GM21381 (cell line): Measurements from ENCODE around the gene HOXC6.
"Not testable (repeated sequence)": the region's sequence is repeated elsewhere in the genome, so short reads cannot be mapped to it uniquely, and the experiment has no call there.

Experiments used
- ATAC-seq: cut with Tn5 transposase; IDR thresholded peaks from one replicate; pipeline ENCODE4 v1.9.1; 2021; ENCODE audit warnings: mild to moderate bottlenecking, moderate library complexity; ENCODE audit not compliant: unreplicated experiment

The HOXC6 gene

DNA sequence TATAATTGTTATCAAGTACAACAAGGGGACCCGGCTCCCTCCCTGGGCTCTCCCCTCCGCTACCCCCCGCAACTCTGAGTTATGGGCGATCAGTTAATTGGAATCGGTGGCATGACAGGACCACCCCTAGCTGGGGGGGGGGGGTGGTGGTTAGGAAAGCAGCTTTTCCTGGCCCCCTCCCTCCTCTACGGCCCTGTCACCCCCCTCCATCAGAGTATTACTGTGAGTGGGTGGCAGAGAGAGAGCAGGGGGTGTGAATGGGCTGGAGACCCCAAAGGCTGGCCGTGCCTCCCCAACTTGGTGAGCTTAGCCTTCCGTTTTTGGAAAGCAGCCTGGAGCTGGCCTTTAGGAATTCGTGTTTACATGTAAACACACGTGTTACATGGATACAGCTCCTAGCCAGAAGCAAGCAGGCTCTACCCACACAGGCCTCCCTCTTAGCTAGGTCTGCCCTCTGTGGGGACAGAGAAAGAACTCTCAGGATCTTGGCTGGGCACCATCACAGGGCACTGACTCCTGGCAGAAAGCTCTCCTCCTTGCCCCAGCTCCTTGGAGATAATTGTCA is 24.3 kb downstream of the HOXC6 start:
- ATAC-seq, result no peak

DNA sequence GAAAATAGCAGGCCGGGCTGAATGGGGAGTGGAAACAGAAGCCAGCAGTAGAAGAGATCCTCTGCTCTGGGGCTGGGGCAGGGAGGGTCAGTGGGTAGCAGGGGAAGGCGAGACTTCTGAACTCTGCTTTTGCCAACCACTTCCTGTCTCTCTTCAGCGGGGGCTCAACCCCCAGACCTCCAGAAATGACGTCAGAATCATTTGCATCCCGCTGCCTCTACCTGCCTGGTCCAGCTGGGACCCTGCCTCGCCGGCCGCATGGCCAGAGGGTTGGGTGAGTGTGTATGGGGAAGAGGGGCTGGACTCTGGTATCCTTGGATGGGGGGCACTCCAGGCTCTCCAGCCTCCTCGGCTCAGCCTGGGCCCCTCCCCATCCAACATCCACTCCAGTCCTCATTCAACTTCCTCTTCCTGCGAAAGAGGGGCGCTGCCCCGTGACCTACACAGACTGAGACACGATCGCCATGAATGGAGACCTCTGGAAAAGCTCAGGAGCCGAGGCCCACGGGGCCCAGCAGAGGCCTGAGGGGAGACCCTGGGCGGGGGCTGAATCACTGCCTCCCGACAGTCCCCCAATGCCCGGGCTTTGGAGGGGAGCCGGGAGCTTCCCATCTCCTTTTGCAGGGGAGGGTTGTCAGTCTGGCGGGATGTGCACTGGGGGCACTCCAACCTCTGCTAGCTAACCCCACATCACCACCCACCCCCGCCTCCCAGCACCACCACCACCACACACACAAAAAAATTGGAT is 24.9 kb downstream of the HOXC6 start:
- ATAC-seq, result peak; percentile 64

DNA sequence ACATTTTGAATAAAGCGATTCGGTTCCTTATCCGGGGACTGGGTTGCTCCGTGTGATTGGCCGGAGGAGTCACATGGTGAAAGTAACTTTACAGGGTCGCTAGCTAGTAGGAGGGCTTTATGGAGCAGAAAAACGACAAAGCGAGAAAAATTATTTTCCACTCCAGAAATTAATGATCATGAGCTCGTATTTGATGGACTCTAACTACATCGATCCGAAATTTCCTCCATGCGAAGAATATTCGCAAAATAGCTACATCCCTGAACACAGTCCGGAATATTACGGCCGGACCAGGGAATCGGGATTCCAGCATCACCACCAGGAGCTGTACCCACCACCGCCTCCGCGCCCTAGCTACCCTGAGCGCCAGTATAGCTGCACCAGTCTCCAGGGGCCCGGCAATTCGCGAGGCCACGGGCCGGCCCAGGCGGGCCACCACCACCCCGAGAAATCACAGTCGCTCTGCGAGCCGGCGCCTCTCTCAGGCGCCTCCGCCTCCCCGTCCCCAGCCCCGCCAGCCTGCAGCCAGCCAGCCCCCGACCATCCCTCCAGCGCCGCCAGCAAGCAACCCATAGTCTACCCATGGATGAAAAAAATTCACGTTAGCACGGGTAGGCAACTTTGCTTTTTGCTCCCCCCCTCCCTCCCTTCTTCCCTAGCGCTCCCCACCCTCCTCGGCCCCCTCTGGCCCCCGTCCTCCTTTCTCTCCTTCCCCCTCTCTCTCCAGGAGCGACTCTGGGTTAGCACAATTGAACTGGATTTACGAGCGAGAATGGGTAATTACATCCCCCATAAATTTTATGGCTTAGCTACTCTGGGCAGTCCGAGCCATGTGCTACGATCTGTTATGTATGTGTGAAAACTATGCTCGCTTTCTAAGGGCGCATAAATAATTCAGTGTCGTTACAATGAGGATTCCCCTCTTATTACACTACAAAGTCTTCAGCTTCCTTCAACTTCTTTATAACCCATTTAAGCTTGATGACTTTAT is 25.8 kb downstream of the HOXC6 start, which contains the start of gene HOXC4:
TSS of gene HOXC4 (plus strand) at position 85 of the 991 bp plus-strand sequence. CDS start at position 173, 88 bp downstream.
- no peak for ATAC-seq

DNA sequence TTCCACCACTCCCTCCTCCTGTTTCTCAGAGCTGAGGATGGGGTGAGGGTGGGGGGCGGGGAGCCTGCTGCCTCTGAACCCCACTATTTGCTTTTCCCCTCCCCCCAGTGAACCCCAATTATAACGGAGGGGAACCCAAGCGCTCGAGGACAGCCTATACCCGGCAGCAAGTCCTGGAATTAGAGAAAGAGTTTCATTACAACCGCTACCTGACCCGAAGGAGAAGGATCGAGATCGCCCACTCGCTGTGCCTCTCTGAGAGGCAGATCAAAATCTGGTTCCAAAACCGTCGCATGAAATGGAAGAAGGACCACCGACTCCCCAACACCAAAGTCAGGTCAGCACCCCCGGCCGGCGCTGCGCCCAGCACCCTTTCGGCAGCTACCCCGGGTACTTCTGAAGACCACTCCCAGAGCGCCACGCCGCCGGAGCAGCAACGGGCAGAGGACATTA is 26.5 kb downstream of the HOXC6 start:
- no peak for ATAC-seq

DNA sequence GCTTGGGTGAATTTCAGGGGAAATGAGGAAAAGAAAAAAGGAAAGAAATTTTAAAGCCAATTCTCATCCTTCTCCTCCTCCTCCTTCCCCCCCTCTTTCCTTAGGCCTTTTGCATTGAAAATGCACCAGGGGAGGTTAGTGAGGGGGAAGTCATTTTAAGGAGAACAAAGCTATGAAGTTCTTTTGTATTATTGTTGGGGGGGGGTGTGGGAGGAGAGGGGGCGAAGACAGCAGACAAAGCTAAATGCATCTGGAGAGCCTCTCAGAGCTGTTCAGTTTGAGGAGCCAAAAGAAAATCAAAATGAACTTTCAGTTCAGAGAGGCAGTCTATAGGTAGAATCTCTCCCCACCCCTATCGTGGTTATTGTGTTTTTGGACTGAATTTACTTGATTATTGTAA is 27.3 kb downstream of the HOXC6 start:
- ATAC-seq, result no peak

DNA sequence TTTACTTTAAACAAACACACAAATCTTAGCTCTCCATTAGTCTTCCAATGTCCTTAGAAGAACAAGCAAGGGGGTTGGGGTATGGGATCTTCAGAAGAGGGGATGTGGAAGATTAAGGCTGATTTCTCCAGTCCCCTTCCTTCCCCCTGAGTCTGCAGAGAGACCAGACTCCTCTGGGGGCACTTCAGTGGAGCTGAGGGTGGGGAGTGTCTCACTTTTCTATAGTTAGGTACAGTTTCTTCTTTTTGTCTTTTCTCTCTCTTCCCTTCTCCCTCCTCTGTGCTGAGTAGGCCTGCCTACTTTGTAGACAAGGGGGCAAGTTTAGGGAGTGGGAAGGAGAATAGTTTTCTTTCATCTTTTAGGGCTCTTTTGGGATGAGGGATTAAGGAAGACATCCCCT is 27.9 kb downstream of the HOXC6 start:
- no peak for ATAC-seq

DNA sequence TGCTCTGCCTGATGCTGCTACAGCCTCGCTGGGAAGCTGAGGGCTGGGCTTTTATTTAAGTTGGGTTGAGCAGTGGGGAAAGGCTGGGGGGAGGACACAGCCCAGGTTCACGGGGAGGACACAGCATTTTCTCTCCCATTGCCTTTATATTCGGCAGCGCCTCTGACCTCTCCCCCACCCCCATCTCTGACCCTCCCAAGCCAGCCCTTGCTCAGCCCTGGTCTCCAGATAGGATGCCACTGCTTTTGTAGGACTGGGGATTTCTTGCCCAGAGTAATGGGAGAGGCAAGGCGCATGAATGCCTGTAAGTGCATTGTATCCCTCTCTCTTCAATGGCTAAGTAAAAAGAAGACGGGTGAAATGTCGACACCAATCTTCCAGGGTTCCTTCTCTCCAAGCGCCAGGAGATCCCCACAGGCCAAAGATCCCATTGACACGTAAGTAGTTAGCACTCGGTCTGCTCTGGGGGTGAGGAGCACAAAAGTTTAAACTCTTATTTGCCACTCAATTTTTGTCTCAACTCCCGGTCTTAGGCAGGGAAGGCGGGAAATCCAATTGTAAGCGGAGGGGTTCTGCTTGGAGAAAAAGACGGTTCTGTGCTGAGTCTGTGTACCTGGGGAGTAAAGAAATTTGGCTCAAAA is 30.0 kb downstream of the HOXC6 start:
- no peak for ATAC-seq

DNA sequence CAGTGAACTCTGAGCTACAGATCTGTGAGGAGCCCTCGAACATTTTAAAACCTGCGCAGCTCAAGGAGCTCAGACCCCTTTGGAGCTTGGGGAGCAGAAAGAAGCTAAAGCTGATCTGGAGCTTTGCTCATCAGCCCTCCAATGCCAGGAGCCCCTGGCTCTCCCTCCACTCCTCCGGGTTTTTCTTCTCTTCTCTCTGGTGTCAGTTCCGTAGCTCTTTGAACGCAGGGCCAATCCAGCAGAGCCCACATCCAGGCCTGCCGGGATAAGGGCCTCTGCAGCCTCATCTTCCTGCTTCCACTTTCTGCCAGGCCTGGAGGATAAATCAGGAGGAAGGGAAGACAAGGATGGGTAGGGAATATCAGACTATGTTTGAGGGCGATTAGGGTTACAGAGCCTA is 31.4 kb downstream of the HOXC6 start:
- ATAC-seq, result no peak

DNA sequence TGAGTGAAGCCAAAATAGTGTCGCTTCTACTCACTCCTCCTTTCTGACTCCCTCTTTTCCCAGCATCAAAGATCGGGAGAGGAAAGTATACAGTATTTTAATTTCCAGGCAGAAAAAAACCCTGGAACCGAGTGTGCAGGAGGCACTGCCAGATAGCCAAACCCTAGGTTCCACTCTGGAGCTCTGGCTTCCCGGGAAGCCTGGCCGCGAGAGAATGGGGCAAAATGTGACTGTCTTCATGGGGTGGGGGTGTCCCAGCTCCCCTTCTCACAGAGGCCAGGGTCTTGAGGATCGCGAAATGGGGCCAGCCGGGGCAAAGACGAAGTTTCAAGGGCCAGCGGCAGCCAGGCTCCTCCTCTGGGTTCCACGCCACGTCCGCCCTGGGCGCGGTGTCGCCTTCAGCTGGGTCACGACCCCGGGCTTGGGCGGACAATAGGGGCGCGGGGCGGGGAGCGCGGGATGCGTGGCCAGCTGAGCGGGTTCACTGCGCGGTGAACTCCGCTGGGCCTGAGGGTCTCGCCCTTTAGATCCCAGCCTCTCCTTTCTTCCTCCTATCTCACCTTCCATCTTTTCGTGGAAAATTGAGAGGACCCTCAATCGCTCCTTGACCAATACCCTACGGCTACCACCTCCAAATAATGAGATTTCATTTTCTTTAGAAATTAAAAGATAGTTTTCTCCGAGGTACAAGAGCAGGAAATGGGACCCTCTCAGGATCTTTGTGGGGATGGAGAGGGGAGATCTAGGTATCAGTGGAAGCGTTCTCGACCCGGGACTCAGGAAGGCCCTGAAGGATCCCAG is 32.1 kb downstream of the HOXC6 start:
- no peak for ATAC-seq

DNA sequence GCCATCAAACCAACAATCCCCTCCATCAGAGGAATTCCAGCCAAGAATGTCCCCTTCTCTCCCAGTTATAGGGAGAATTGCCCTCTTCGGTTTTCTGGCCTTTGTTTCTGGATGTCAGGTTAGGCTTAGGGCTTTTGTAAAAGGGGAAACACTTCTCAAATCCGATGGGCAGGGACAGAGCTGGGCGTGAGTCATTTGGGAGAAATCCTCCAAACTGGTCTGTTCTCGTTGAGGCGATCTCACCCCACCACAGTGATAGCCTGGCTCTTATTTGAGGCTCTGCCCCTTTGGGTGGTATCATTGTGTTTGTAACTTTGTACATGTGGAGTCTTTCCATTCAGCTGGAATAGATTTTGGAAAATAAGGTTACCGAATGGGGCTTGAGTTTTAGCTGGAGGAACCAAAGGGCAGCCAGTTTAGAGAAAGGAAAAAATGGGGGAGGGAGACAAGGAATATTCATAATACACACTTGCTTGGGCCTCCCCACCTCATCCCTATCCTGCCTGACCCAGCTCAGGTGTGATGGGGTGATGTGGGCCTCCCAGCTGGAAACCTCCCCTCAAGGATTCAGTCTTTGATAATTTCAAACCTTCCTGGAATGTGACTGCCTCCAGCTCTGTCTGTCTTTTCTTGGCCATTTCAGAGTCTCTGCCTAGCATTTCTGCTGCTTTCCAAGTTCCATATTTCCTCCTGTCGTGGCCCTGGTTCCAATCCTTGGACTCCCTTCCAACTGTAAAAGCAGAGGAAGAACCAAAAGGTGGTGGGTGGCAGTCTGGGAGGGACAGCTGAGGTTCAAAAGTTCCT is 32.9 kb downstream of the HOXC6 start:
- ATAC-seq, result no peak

DNA sequence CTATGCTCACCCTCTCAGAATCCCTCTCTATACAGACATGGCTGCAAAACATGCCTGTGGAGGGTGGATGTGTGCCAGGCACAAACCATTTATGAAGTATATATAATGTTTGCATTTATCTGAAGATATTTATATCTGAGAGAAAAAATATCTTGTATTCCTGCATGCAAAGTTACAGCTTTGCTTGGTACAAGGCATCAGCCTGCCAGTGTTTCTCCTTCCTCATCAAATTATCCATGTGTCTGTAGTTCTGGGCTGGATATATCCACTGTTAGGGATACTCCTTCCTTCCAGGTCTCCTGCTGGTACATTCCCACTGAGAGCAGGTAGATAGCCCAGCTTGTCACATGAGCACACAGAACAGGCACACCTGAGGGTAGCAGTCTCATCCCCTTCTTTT is 37.4 kb downstream of the HOXC6 start:
- no peak for ATAC-seq

DNA sequence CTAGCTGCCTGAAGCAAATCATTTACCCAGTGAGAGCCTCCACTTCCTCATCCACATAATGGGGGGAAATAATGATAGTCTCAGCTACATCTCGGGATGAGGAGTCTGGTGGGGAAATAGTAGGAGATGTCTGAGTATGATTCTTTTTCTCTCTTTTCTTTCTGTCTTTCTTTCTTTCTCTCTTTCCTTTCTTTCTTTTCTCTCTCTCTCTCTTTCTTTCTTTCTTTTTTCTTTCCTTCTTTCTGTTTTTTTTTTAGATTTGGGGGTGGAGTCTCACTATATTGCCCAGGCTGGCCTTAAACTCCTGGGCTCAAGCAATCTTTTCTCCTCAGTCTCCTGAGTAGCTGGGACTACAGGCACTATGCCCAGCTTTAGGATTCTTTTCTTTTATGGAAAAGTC is 38.2 kb downstream of the HOXC6 start:
- ATAC-seq, result no peak

DNA sequence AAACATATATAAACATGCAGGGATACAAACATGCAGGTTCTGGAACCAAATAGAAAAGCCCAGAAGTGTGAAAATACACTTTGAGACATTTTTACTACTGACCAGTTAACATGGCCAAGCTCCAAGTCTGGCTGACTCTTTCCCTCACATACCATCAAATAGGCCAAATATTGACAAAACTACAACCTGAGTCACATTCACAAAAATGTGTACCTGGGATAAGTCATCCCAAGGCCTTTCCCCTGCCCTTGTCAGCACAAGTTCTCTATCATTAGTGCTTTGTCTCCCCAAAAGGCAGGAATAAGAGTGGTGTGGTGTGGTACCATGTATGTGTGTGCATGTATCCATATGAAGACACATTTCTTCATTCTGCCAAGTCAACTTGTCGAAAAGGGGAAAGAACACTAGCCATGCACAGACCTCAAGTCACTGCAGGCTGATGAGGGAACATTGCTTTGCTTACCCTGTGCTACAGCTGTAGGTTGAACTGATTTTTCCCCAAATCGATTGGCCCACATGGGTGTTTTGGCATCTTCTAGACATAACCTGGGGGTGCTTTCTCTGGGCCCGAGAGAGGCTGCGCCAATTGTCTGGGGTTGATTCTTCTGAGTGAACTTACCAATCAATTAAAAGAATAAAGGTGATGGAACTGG is 40.3 kb downstream of the HOXC6 start:
- ATAC-seq, result no peak

DNA sequence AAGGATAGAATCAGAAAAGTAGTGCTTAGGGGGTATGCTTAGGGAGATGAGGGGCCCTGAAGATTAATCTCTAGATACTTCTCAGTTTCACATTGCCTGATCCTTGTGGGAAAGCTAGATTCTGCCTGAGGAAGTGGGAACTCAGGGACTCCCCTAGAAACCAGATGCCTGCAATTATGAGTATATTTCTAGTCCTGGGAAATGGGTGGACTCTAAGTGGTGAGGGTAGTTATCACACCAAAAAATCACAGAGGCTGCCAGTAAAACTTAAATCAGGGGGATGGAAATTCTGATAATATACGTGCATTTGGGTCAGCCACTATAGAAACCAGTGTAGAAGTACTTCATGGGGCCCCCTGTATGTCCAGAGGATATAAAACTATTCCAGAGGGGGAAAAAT is 43.7 kb downstream of the HOXC6 start:
- no peak for ATAC-seq

DNA sequence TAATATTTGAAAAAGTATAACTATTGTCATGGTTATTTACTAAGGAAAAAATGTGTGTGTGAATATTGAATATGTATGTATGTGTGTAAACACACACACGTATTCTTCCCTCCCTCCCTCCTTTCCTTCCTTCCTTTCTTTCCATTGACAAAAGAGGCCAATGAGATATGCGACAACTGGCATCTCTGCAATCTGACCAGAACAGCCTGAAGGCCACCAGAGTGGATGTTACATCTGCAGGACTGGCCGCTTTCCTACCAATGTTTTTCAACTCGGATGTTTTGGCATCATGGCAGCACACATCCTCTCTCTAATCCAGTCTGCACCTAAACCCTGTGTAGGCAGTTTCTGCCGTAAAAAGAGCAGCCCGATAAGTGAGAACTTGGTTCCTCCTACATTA is 46.1 kb downstream of the HOXC6 start:
- ATAC-seq, result no peak

DNA sequence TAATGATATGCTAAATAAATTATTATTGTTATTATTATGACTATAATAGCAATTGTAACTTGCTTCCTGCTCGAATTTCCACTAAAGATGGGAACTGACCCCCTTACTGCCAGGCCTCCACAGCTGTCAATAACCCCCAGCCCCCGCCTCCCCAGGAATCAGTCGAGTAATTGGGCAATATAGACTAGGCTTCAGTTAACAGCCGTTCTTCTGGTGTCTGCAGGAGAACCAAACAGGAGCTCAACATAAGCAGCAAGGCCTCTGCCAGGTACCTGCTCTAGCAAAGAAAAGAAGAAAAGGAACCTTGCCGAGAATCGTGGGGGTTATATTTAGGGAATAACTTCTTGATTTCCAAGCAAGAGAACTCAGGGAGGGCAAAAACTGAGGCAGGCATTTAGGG is 47.2 kb downstream of the HOXC6 start:
- no peak for ATAC-seq

DNA sequence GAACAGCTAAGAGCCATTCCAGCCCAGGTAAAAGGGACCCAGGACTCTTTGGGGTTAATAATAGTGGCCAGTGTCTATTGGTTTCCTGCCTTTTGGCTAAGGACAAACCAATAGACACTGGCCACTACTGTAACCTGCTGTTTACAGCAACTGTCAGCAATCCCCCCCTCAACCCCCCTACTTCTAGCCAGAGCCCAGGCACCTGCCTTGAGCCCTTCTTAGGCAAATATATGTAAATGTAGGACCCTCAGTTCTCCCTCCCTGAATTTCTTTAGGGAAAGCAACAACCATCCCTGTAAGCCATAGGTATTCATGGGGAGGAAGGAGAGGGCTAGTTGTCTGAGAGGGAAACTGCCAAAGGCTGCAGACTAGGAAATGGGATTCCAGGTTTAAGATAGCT is 47.7 kb downstream of the HOXC6 start:
- no peak for ATAC-seq

DNA sequence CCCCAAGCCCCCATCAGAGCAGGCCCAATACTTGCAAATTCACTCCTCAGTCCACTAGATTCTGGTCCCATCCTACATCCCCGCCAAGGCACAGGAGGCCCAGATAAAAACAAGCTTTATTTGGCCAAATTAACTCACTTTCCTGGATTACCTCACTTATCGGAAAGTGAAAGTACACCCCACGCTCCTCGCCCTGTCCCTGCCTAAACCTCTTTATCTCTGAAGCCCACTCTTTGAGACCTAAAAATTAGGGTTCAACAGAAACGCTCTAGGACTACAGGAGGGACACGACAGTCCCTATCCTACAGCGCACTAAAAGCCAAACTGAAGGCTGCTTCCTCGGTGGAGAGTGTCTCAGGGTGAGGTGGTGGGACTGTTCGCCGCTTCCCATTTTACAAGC is 49.6 kb downstream of the HOXC6 start:
- not testable (repeated sequence) for ATAC-seq

DNA sequence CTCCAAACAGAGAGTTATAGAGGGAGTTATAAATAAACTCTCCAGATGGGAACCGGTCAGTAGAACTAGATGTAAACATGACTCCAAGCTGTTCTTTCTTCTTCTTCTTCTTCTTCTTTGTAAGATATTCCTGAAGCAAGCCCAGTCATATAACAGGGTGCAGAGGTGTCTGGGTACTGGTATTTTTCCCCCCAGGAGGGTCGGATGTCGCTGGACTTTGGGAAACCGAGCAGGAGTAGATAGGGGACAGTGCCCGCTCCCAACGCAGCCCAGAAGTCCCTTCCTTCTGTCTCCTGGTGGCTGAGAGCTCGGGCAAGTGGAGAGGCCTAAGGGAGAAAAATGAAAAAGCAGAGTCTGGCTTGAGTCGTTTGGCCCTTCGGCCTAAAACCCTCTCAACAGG is 50.9 kb downstream of the HOXC6 start:
- not testable (repeated sequence) for ATAC-seq
